GM18873 (cell line): ENCODE measurements around the gene SCFD2.
"Not testable (repeated sequence)": the region's sequence is repeated elsewhere in the genome, so short reads cannot be mapped to it uniquely, and the experiment has no call there.

Source experiments
- ATAC-seq: cut with Tn5 transposase; IDR thresholded peaks from one replicate; pipeline ENCODE4 v1.9.1; 2021; ENCODE audit warnings: mild to moderate bottlenecking, moderate library complexity, moderate number of reproducible peaks; ENCODE audit not compliant: unreplicated experiment, low FRiP score

The SCFD2 gene

GRCh38 chr4:52998413-52998812 lies 367.4 kb downstream of the SCFD2 start:
- ATAC-seq = no peak

- ATAC-seq = no peak
Observed at GRCh38 chr4:52997132-52997416, 368.8 kb downstream of the SCFD2 start.

- ATAC-seq = no peak
Observed at GRCh38 chr4:52996261-52997131, 369.4 kb downstream of the SCFD2 start.

GRCh38 chr4:52995360-52996030 lies 370.4 kb downstream of the SCFD2 start:
- no peak for ATAC-seq

GRCh38 chr4:52994567-52994966 lies 371.3 kb downstream of the SCFD2 start:
- ATAC-seq = no peak

- no peak for ATAC-seq
Observed at GRCh38 chr4:52993771-52994170, 372.1 kb downstream of the SCFD2 start.

GRCh38 chr4:52992551-52992950 lies 373.3 kb downstream of the SCFD2 start:
- not testable (repeated sequence) for ATAC-seq

- no peak for ATAC-seq
Observed at GRCh38 chr4:52991472-52991871, 374.4 kb downstream of the SCFD2 start.

GRCh38 chr4:52990706-52991105 lies 375.2 kb downstream of the SCFD2 start:
- ATAC-seq = no peak

GRCh38 chr4:52989865-52990264 lies 376.0 kb downstream of the SCFD2 start:
- no peak for ATAC-seq

- ATAC-seq = no peak
Observed at GRCh38 chr4:52987392-52988056, 378.3 kb downstream of the SCFD2 start.

GRCh38 chr4:52984462-52984881 lies 381.4 kb downstream of the SCFD2 start:
- no peak for ATAC-seq

GRCh38 chr4:52983563-52984303 lies 382.1 kb downstream of the SCFD2 start:
- no peak for ATAC-seq

- ATAC-seq = no peak
Observed at GRCh38 chr4:52982946-52983340, 382.9 kb downstream of the SCFD2 start.

- no peak for ATAC-seq
Observed at GRCh38 chr4:52982255-52982945, 383.5 kb downstream of the SCFD2 start.

- no peak for ATAC-seq
Observed at GRCh38 chr4:52979821-52980590, 385.9 kb downstream of the SCFD2 start.

GRCh38 chr4:52979020-52979419 lies 386.8 kb downstream of the SCFD2 start:
- no peak for ATAC-seq

GRCh38 chr4:52977252-52977651 lies 388.6 kb downstream of the SCFD2 start:
- no peak for ATAC-seq

- no peak for ATAC-seq
Observed at GRCh38 chr4:52976523-52977230, 389.2 kb downstream of the SCFD2 start.
